ENCODE results near the gene RAB23. TPM values are rescaled to one million over a fixed set of nuclear protein-coding genes. Genes with fewer than 3 reads are reported as not detected.

Gene RAB23
- total RNA-seq, result 1 to 10 TPM; 2.0 to 2.2 TPM

DNA sequence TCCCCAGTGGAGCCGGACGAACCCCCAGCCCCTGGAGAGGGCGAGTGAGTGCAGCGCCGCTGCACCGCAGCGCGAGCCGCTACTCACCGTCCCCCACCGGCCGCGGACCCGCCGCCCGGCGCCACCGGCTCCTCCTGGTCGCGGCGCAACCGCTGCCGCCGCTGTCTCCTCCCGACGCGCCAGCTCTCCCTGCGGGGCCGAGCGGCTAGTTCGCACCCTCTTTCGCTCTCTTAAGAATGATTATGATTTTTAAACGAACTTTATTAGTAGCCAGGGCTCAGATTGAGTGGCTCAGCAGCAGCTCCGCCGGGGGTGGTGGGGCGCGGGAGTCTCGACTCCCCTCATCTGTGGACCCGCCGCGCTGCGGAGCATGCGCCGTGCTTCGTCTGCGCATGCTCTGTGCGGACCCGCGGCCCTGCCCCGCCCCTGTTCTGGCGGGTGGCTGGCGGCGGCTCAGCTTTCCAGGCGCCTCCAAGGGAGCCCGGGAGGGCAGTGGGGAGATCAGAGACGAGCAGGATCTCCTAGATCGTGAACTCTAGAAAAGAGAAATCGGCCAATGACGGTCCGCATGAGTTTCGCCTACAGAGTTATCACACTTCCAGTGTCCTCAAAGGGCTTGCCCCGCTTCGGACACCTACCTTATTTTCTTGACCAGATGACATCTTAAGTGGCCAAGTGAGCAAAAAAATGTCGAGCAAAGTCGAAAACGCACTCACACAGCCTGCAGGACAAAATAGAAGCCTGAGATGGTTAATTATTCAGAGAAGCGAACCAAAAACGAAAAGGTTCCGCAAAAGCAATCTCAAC is at the start of gene RAB23:
Gene RAB23, minus strand, starts transcription at position 372 of the 807 bp plus-strand sequence. CDS start 11,927 bp downstream, outside the sequence.
- peaks cover 47% of the 10 kb centered on the region for H3K27me3 Mint-ChIP-seq (ENCODE audit: low read depth)
- peaks cover 15% of the 10 kb centered on the region for H3K4me1 Mint-ChIP-seq (ENCODE audit: low read depth)
- H3K36me3 Mint-ChIP-seq (ENCODE audit: insufficient read depth in 2 of 2), result peaks cover 1 to 2% of the 10 kb centered on the region in 2 donors
- peak within 1 kb of the TSS; percentile 98 to 100 for H3K4me3 Mint-ChIP-seq
- ATAC-seq (replicated peaks in 1 of 2) (peak; percentile 91 to 93), DNase-seq (peak; percentile 81 to 88)
- H3K27ac Mint-ChIP-seq, result peak within 1 kb of the TSS; percentile 93
- no peaks in the 10 kb centered on the region for H3K9me3 Mint-ChIP-seq

DNA sequence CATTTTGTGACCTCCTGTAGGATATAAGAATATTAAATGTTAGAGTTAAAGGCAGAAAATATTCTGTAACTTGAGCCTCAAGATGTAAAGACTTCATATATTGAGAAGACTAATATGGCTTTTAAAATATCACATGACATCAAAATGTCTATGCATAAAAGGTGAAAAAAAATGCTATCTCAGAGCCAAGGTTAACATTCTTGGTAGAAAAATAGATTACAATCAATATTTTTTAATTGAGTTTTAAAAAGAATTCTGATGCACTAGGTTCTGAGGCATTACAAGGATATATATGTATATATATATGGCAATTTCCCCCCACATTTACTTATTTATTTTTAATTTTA is 46.2 kb upstream of the RAB23 start:
- Mint-ChIP-seq H3K27ac (no peak overlapping the region), H3K4me1 (ENCODE audit: low read depth) (peaks cover 21% of the 10 kb centered on the region), H3K4me3 (no peak overlapping the region), H3K27me3 (ENCODE audit: low read depth) (peaks cover 13% of the 10 kb centered on the region), H3K9me3 (no peaks in the 10 kb centered on the region), H3K36me3 (ENCODE audit: insufficient read depth in 2 of 2) (no peaks in the 10 kb centered on the region)
- ATAC-seq (replicated peaks in 1 of 2), result no peak
- no peak for DNase-seq

DNA sequence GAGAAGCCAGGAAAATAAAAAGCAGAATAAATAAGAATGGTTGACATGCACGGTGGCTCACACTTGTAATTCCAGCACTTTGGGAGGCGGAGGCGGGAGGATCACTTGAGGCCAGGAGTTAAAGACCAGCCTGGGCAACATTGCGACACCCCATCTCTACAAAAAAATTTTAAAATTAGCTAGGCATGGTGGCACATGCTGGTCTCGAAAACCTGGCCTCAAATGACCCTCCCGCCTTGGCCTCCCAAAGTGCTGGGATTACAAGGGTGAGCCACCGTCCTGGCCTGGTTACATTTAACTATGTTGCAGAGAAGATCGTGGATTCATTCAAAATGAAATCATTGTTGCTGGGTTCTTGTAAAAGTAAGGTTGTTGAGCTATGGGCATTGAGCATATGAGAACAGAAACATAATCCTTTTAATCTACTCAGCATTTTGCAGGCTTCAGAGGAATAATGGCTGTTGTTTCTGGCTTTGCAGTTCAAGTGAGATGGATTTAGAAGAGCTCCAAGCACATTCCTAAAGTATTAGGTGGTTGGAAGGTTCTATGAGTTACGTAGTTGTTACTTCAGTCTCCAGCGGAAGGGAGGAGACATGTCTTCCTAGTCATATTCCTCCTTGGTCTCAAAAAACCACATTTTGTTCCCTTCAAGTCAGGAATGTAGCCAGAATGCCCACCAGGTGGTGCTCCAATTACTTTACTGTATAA is 45.6 kb upstream of the RAB23 start:
- H3K9me3 Mint-ChIP-seq, result no peaks in the 10 kb centered on the region
- DNase-seq (peak; percentile 6 to 27), ATAC-seq (replicated peaks in 1 of 2) (peak in 1 of 2 donors; percentile 33)
- H3K4me3 Mint-ChIP-seq, result no peak overlapping the region
- H3K27me3 Mint-ChIP-seq (ENCODE audit: low read depth), result peaks cover 17% of the 10 kb centered on the region
- no peaks in the 10 kb centered on the region for H3K36me3 Mint-ChIP-seq (ENCODE audit: insufficient read depth in 2 of 2)
- H3K27ac Mint-ChIP-seq, result no peak overlapping the region
- peaks cover 26% of the 10 kb centered on the region for H3K4me1 Mint-ChIP-seq (ENCODE audit: low read depth)

DNA sequence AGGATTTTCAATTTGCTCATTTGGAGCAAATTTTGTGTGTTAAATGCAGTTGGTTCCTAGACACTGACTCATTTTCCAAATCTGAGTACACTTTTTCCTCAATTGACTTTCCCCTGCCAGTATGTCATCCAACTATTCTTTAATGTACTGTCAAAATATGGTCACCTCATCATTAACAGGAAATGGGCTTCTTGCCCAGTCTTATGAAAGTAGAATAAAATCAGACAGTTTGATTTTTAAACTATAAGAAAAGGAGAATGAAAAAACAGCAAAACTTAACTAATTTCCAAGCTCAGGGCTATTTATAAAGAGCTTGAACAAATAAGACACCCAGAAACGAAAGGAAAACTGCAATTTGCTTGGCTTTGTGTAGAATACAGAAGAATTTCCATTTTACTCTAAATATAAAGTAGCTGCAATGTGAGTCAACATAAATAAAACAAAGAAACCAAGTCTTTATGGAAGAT is 43.7 kb upstream of the RAB23 start:
- Mint-ChIP-seq H3K36me3 (ENCODE audit: insufficient read depth in 2 of 2) (no peaks in the 10 kb centered on the region), H3K4me3 (peak overlapping the region; percentile 33 to 93), H3K4me1 (ENCODE audit: low read depth) (peaks cover 28% of the 10 kb centered on the region), H3K27ac (peak overlapping the region; percentile 79), H3K27me3 (ENCODE audit: low read depth) (peaks cover 19% of the 10 kb centered on the region), H3K9me3 (no peaks in the 10 kb centered on the region)
- ATAC-seq (replicated peaks in 1 of 2), result peak; percentile 85
- DNase-seq, result peak in 1 of 2 donors; percentile 7

DNA sequence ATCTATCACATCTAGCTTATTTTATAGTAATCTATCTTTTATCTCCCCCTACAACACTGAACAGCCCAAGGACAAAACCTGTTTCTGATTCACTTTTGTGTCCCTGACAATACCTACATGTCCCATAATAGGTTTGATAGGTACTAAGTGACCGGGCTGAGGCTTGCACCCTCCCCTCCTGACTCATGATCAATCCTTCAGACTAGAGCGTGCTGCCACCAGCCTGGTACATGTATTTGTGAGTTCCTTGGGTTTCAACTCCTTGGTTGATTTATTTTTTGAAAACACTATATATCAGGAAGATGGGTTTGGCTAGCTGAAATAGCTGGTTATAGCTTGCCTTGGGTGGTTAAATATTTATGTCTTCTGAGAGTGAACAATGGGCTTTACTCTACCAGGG is 41.6 kb upstream of the RAB23 start:
- DNase-seq (no peak), ATAC-seq (replicated peaks in 1 of 2) (no peak)
- Mint-ChIP-seq H3K27ac (no peak overlapping the region), H3K36me3 (ENCODE audit: insufficient read depth in 2 of 2) (no peaks in the 10 kb centered on the region), H3K9me3 (no peaks in the 10 kb centered on the region), H3K27me3 (ENCODE audit: low read depth) (peaks cover 30% of the 10 kb centered on the region), H3K4me3 (no peak overlapping the region), H3K4me1 (ENCODE audit: low read depth) (peaks cover 28% of the 10 kb centered on the region)

DNA sequence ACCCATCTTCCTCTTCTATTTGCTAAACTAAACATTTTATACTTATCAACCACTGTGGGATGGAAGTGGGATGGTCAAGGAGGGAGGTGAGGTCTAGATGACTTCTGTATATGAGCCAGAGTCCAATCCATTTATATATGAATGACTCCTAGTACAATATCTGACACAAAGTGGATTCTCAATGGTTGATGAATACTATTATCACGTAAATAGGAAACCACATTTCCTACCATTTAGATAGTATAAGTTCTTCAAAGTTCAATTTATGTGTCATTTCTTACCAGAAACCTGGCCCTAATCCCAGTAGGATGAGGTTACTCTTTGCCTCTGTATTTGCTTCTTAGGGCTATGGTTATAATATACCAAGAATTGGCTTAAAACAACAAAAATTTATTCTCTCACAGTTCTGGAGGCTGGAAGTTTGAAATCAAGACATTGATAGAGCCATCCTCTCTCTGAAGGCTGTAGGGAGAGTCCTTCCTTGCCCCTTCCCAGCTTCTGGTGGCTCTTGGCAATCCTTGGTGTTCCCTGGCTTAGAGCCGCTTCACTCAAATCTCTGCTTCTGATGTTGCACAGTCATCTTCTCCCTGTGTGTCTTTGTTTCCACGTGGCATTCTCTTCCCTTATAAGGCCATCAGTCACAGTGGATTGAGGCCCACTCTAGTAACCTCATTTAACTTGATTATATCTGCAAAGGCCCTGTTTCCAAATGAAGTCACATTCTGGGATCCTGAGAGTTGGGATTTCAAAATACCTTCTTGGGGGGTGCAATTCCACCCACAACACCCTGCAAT is 41.0 kb upstream of the RAB23 start:
- H3K4me3 Mint-ChIP-seq, result no peak overlapping the region
- H3K27ac Mint-ChIP-seq, result no peak overlapping the region
- peaks cover 30% of the 10 kb centered on the region for H3K27me3 Mint-ChIP-seq (ENCODE audit: low read depth)
- DNase-seq, result no peak
- H3K9me3 Mint-ChIP-seq, result no peaks in the 10 kb centered on the region
- no peaks in the 10 kb centered on the region for H3K36me3 Mint-ChIP-seq (ENCODE audit: insufficient read depth in 2 of 2)
- ATAC-seq (replicated peaks in 1 of 2), result peak; percentile 31 to 56
- peaks cover 28% of the 10 kb centered on the region for H3K4me1 Mint-ChIP-seq (ENCODE audit: low read depth)

DNA sequence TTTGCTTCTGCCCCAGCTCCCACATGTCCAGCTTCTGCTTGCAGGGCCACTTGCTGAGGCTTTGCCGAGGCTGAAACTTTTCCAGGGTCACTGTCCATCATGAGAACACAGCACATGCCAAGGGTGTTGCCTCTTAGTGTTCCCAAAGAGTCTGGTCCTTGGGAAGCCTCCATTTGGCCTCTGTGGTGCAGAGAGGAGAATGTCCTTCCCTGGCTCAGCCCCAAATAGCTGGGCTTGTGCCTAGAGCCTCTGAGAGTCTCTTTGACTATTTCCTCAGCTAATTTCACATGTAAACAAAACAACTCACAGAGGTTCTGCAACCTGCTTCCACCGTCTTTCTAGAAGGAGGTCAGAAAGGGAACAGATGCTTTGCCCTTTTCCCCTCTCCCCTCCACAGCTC is 40.4 kb upstream of the RAB23 start:
- Mint-ChIP-seq H3K27me3 (ENCODE audit: low read depth) (peaks cover 30% of the 10 kb centered on the region), H3K36me3 (ENCODE audit: insufficient read depth in 2 of 2) (no peaks in the 10 kb centered on the region), H3K9me3 (no peaks in the 10 kb centered on the region), H3K4me3 (no peak overlapping the region), H3K27ac (no peak overlapping the region), H3K4me1 (ENCODE audit: low read depth) (peaks cover 28% of the 10 kb centered on the region)
- DNase-seq (no peak), ATAC-seq (replicated peaks in 1 of 2) (no peak)

DNA sequence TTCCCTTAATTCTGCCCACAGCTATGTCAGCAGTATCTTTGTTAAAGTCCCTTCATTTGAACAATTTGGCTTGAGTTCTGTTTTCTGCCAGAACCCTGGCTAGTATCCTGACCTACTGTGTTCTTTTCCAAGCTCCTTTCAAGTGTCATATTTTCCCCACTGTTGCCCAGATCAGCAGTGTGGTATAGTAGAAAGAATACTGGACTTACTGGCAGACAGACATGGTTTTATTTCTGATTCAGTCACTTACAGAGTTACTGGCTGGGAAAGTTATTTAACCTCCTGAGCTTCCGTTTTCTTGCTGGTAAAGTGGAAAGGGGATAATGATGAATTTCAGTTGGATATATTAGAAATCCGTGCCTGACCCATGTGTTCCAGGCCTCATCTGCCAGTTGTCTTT is 39.8 kb upstream of the RAB23 start:
- Mint-ChIP-seq H3K27ac (no peak overlapping the region), H3K36me3 (ENCODE audit: insufficient read depth in 2 of 2) (no peaks in the 10 kb centered on the region), H3K4me3 (no peak overlapping the region), H3K27me3 (ENCODE audit: low read depth) (peaks cover 30% of the 10 kb centered on the region), H3K9me3 (no peaks in the 10 kb centered on the region), H3K4me1 (ENCODE audit: low read depth) (peaks cover 28% of the 10 kb centered on the region)
- ATAC-seq (replicated peaks in 1 of 2), result no peak
- no peak for DNase-seq

DNA sequence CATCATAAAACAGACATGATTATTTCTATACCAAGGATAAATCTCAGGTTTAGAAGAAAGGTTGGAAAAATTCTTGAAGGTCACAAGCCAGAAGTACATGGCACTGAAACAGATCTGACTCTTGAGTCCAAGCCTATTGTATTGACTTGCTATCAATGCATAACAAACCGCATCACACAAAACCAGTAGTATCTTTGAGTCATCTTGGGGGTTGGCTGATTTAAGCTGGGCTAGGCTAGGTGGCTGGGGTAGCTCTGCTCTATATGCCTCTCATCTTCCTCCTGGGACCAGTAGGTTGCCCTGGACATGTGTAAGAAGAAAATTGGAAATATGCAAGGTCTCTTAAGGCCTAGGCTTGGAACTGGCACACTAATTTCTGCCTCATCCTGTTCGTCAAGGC is 37.0 kb upstream of the RAB23 start:
- H3K27me3 Mint-ChIP-seq (ENCODE audit: low read depth), result peaks cover 30% of the 10 kb centered on the region
- no peak overlapping the region for H3K4me3 Mint-ChIP-seq
- DNase-seq, result no peak
- H3K27ac Mint-ChIP-seq, result no peak overlapping the region
- H3K9me3 Mint-ChIP-seq, result no peaks in the 10 kb centered on the region
- H3K4me1 Mint-ChIP-seq (ENCODE audit: low read depth), result peaks cover 13% of the 10 kb centered on the region
- peak in 1 of 2 donors; percentile 48 for ATAC-seq (replicated peaks in 1 of 2)
- no peaks in the 10 kb centered on the region for H3K36me3 Mint-ChIP-seq (ENCODE audit: insufficient read depth in 2 of 2)

DNA sequence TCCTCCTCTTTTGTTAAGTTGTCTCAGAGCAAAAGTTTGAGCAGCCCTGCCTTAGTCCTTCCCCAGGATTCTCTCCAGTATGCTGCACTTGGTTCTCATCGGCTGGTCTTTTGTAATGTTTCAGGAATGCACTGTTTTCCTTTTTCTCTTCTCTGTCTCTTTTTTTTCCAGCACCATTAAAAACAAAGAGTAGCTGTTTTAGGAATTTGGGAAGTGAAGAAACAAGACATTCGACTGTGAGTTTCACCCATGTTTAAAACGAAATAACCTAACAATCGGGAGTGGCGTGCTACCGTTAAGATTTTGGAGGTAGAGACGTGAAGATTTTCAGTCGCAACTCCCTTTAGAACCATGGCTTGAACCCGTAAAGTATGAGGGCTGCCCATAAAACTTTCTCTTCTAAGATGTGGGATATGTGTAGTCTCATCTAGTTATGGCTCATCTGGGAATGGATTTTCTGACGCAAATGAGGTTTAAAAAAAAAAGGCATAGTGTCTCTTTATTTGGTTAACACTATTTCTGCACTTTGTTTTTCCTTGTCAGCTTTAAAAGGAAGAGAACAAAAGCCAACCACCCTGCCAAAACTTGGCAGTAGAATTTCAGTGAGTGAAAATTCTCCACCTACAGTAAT is 35.9 kb upstream of the RAB23 start:
- Mint-ChIP-seq H3K9me3 (no peaks in the 10 kb centered on the region), H3K27ac (no peak overlapping the region), H3K36me3 (ENCODE audit: insufficient read depth in 2 of 2) (no peaks in the 10 kb centered on the region), H3K27me3 (ENCODE audit: low read depth) (peaks cover 29% of the 10 kb centered on the region), H3K4me1 (ENCODE audit: low read depth) (peaks cover 5% of the 10 kb centered on the region), H3K4me3 (no peak overlapping the region)
- DNase-seq (no peak), ATAC-seq (replicated peaks in 1 of 2) (no peak)

DNA sequence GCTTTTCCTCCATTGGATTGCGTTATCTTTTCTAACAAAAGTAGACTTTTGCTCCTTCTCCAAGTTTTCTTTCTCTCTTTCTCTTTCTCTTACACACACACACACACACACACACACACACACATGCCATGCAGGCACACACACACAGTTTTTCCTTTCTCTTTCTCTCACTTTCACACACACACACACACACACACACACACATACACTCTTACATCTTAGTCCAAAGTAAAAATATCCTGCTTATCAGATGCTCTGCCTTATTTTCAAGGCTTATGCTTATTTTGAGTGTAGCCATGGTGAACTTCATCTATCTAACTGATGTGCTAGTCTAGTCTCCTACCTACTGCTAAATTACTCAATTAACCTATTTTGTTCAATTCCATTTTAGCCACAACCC is 34.4 kb upstream of the RAB23 start:
- Mint-ChIP-seq H3K36me3 (ENCODE audit: insufficient read depth in 2 of 2) (no peaks in the 10 kb centered on the region), H3K9me3 (no peaks in the 10 kb centered on the region), H3K4me1 (ENCODE audit: low read depth) (no peaks in the 10 kb centered on the region), H3K27ac (no peak overlapping the region), H3K27me3 (ENCODE audit: low read depth) (peaks cover 20% of the 10 kb centered on the region), H3K4me3 (no peak overlapping the region)
- no peak for ATAC-seq (replicated peaks in 1 of 2)
- no peak for DNase-seq

DNA sequence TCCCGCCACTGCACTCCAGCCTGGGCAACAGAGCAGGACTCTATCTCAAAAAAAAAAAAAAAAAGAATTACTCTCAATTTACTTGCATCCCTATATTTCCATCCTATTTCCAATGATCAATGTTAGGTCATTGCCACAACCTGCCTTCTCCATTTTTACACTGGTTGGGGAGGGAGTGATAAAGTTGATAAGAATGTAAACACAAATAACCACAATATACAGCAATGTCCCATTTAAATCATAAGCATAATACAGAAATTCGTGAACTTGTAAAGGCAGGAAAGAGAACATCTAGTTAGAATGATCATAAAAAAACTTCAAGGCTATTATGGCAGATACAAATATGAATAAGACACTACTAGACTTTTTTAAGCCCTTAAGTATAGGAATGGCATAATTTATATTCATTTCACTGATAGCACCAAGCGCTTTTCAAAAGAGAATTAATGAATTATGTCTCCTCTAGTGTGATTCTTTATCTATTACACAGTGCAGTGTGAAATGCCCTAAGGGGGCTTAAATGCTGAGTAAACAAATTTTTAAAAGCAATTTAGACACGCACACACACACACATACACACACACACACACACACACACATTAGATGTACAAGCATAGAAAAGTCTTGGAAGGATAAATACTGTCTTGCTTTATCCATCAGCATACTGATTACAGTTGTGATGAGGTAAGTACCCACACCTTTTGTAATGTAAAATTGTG is 33.5 kb upstream of the RAB23 start:
- Mint-ChIP-seq H3K4me3 (no peak overlapping the region), H3K27ac (no peak overlapping the region), H3K9me3 (no peaks in the 10 kb centered on the region), H3K4me1 (ENCODE audit: low read depth) (no peaks in the 10 kb centered on the region), H3K27me3 (ENCODE audit: low read depth) (peaks cover 10% of the 10 kb centered on the region), H3K36me3 (ENCODE audit: insufficient read depth in 2 of 2) (no peaks in the 10 kb centered on the region)
- DNase-seq (no peak), ATAC-seq (replicated peaks in 1 of 2) (no peak)
